GM12865 (cell line): Measurements from ENCODE around the gene PIP4K2A.

Experiments
- DNase-seq: peaks from one replicate; pipeline ENCODE4 v3.0.0; 2010; ENCODE audit warnings: low read depth
- H3K4me3 ChIP-seq: 2 replicates; pipeline ENCODE4 v1.5.1; 2011; ENCODE audit warnings: mild to moderate bottlenecking, low read depth, low read length, control low read depth
- TF ChIP-seq, protein P1 (sequence below): IDR thresholded peaks from 2 replicates; pipeline ENCODE4 v1.5.1; 2011; ENCODE audit warnings: low read length, control low read depth, low read depth, inconsistent platforms; ENCODE audit not compliant: insufficient read depth; ENCODE audit errors: missing control alignments

Gene PIP4K2A

DNA sequence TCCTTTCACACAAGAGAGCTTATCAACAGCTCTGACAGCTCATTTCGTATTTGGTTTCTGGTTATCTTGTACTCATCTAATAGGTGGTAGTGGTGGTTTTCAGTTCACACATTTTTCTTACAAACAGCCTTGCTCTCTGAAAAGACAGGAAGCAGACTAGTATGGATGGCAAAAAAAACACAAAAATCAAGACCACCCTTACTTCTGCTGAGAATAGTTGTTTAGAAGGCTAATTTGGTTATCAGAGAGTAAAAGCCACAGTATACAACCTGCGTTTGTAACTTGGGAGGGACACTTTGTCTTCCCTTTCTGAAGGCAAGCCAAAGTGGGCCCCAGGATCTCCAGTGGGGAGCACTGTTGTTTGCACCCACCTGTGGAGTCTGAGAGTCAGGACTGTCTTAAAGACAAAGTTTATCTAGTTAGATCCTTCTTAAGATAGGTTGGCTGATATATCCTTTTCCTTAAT, 68.0 kb downstream of the PIP4K2A start:
- no peak overlapping the region for H3K4me3 ChIP-seq
- TF ChIP-seq, protein P1, sequence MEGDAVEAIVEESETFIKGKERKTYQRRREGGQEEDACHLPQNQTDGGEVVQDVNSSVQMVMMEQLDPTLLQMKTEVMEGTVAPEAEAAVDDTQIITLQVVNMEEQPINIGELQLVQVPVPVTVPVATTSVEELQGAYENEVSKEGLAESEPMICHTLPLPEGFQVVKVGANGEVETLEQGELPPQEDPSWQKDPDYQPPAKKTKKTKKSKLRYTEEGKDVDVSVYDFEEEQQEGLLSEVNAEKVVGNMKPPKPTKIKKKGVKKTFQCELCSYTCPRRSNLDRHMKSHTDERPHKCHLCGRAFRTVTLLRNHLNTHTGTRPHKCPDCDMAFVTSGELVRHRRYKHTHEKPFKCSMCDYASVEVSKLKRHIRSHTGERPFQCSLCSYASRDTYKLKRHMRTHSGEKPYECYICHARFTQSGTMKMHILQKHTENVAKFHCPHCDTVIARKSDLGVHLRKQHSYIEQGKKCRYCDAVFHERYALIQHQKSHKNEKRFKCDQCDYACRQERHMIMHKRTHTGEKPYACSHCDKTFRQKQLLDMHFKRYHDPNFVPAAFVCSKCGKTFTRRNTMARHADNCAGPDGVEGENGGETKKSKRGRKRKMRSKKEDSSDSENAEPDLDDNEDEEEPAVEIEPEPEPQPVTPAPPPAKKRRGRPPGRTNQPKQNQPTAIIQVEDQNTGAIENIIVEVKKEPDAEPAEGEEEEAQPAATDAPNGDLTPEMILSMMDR = no peak
- peak; percentile 81 for DNase-seq

DNA sequence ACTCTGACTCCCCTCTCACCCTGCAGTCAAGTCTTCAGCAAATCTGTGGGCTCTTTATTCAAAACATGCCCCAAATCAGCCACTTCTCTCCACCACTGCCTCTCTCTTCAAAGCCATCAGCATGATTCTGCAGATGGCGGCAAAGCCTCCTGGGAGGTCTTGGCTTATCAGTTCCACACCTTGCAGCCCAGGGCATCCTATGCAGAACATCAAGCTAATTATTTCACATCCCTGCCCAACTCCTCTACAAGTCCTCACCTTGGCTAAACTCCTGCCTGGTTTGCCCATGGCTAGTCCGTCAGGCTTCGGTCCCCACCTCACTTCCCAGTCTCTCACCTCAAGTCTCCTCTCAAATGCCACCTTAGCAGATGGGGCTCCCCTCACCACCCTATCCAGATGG, 70.2 kb downstream of the PIP4K2A start:
- TF ChIP-seq, protein P1 = no peak
- H3K4me3 ChIP-seq = no peak overlapping the region
- no peak for DNase-seq

DNA sequence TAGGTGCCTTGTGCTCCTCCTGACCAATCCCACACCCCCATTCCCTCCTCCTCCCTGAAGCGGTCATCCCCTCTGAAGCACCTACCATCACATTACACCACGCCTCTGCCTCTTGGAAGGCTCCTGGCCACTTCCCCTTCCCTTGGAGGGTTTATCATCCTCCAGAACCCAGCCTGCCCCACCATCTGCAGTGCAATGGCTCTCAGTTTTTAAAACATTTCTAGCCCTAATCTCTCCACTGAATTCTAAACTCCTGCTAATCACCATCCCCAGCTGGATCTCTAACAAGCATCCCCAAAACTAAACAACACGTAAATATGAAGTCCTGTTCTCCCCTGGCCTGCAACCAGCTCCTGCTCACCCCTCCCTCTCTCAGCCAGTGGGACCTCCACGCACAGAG, 70.6 kb downstream of the PIP4K2A start:
- H3K4me3 ChIP-seq = no peak overlapping the region
- no peak for DNase-seq
- TF ChIP-seq, protein P1 = no peak

DNA sequence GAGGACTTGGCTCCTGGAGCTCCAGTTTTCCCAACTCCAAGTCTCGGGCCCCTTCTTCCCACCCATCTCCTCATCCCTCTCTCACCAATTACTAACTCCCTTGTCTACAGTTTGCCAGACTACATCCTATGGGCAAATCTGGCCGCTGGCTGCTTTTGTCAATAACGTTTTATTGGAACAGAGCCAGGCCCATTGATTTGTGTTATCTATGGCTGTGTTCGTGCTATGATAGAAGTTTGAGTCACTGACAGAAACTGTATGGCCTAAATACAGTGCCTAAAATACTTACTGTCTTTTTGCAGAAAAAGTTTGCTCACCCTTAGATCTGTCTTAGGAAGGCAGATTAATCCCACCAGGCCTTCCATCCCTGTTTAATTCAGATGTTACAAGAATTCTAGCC, 71.3 kb downstream of the PIP4K2A start:
- DNase-seq = no peak
- TF ChIP-seq, protein P1 = no peak
- H3K4me3 ChIP-seq = no peak overlapping the region

DNA sequence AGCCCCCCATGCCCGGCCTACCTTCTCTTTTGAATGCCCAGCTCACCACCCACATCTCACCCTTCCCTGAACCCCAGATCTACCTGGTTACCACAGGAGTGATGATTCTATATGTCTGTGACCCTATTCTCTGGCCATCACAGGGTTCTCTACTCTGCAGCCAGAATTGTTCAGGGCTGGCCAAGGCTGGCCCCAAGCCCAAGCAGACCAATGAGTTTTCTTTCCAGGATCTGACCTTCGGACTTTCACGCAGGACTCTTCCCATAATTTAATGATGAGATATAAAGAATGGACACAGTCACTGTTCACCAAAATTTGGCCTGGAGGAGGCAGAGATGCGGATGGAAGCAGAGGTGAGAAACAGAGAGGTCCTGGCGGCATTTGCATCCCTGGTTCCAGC, 72.6 kb downstream of the PIP4K2A start:
- TF ChIP-seq, protein P1 = no peak
- no peak overlapping the region for H3K4me3 ChIP-seq
- DNase-seq = no peak

DNA sequence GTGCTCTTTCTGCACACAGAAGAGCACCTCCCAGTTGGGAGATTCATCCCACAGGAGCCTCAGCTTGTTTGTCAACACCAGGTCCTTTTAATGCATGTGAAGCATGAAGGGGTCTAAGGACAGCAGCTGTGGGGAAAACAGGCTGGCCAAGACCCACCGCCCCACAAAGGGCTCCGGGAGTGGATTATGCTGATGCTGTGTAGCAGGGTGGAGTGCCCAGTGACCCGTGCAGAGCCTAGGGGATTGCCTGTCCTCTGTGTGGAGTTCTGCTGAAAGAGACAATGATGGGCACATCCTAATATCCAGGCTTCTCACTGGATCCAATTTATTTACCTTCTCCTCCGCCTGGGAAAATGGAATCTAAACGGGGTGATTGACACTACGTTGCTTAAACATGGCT, 74.0 kb downstream of the PIP4K2A start:
- DNase-seq = no peak
- TF ChIP-seq, protein P1 = no peak
- H3K4me3 ChIP-seq = no peak overlapping the region

DNA sequence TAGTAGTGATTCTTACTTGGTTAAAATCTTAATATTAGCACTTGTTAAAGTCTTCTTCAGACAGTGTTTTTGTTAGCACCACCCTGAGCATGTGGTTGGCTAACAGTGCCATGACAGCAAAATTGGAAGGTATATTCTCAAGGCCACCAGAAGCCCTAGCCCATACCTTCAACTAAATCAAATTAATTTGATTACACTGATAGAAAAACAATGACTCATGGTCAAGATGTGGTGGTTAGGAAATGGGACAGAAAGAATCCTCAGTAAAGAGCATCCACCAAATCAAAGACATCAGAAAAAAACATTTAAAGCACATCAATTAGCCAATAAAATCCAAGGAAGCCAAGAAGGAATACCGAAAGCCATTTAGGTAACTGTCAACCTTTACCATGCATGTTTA, 75.5 kb downstream of the PIP4K2A start:
- TF ChIP-seq, protein P1 = no peak
- no peak for DNase-seq
- H3K4me3 ChIP-seq = no peak overlapping the region
